Loucy (cell line): Measurements from ENCODE around the gene VAV2.

Experiments used
- H2AFZ ChIP-seq: fragments of 200-600 bp; sonication (generic); 2 replicates; pipeline ENCODE4 v1.6.0; 2016; ENCODE audit warnings: antibody characterized with exemption, mild to moderate bottlenecking, low read length, moderate library complexity
- H3F3A ChIP-seq: fragments of 200-600 bp; 2 replicates; pipeline ENCODE4 v1.6.0; 2016; ENCODE audit warnings: antibody characterized with exemption, low read depth, mild to moderate bottlenecking
- H3K27me3 ChIP-seq: fragments of 200-600 bp; sonication (generic); 2 replicates; pipeline ENCODE4 v1.6.1; 2014; ENCODE audit warnings: low read length, mild to moderate bottlenecking; ENCODE audit not compliant: insufficient read depth, poor library complexity, severe bottlenecking
- H3K36me3 ChIP-seq: fragments of 200-600 bp; sonication (generic); 2 replicates; pipeline ENCODE4 v1.6.1; 2016; ENCODE audit warnings: low read length; ENCODE audit not compliant: insufficient read depth
- H3K4me1 ChIP-seq: fragments of 200-600 bp; sonication (generic); 2 replicates; pipeline ENCODE4 v1.5.1; 2014; ENCODE audit warnings: low read length, mild to moderate bottlenecking; ENCODE audit not compliant: insufficient read depth, poor library complexity, severe bottlenecking
- H3K4me2 ChIP-seq: fragments of 200-600 bp; sonication (generic); 2 replicates; pipeline ENCODE4 v1.6.0; 2014; ENCODE audit warnings: antibody characterized with exemption, low read length, low read depth, mild to moderate bottlenecking; ENCODE audit not compliant: poor library complexity, severe bottlenecking
- H3K4me3 ChIP-seq: fragments of 200-600 bp; sonication (generic); 2 replicates; pipeline ENCODE4 v1.5.1; 2014; ENCODE audit warnings: low read length, mild to moderate bottlenecking, mixed read lengths; ENCODE audit not compliant: poor library complexity, severe bottlenecking
- H3K79me2 ChIP-seq: fragments of 200-600 bp; sonication (generic); 2 replicates; pipeline ENCODE4 v1.6.1; 2014; ENCODE audit warnings: low read length; ENCODE audit not compliant: insufficient read depth
- H3K9ac ChIP-seq: fragments of 200-600 bp; sonication (generic); 2 replicates; pipeline ENCODE4 v1.6.0; 2014; ENCODE audit warnings: mild to moderate bottlenecking, low read depth, low read length, moderate library complexity; ENCODE audit not compliant: poor library complexity, severe bottlenecking
- H3K9me2 ChIP-seq: fragments of 200-600 bp; sonication (generic); replicated peaks from 2 replicates; pipeline ENCODE4 v1.6.1; 2016; ENCODE audit warnings: low read depth, low read length, mixed read lengths
- H3K9me3 ChIP-seq: fragments of 200-600 bp; sonication (generic); 2 replicates; pipeline ENCODE4 v1.6.1; 2014; ENCODE audit warnings: mild to moderate bottlenecking, antibody characterized with exemption, low read length, low read depth; ENCODE audit not compliant: insufficient read depth
- H4K20me1 ChIP-seq: fragments of 200-600 bp; sonication (generic); 2 replicates; pipeline ENCODE4 v1.6.0; 2014; ENCODE audit warnings: antibody characterized with exemption, low read length, mild to moderate bottlenecking; ENCODE audit not compliant: insufficient read depth, poor library complexity, severe bottlenecking
- CTCF ChIP-seq: fragments of 200-600 bp; sonication (generic); conservative IDR thresholded peaks from 2 replicates; pipeline ENCODE4 v1.5.1; 2014; ENCODE audit warnings: mild to moderate bottlenecking, antibody characterized with exemption, low read length
- EZH2phosphoT487 ChIP-seq: fragments of 200-600 bp; IDR thresholded peaks from 2 replicates; pipeline ENCODE4 v1.6.1; 2018; ENCODE audit warnings: antibody characterized with exemption, mild to moderate bottlenecking, moderate library complexity, borderline replicate concordance

Gene VAV2

GRCh38 chr9:133814586-133815208, 177.4 kb downstream of the VAV2 start:
- no peaks in the 10 kb centered on the region for H3F3A ChIP-seq
- H4K20me1 ChIP-seq = no peaks in the 10 kb centered on the region
- no peaks in the 10 kb centered on the region for H3K9me2 ChIP-seq
- no peaks in the 10 kb centered on the region for H3K36me3 ChIP-seq
- H3K79me2 ChIP-seq = no peaks in the 10 kb centered on the region
- H3K4me2 ChIP-seq = no peak overlapping the region
- no peak overlapping the region for H3K4me3 ChIP-seq
- H2AFZ ChIP-seq = no peak overlapping the region
- no peak overlapping the region for H3K9ac ChIP-seq
- no peaks in the 10 kb centered on the region for H3K9me3 ChIP-seq
- H3K27me3 ChIP-seq = no peaks in the 10 kb centered on the region
- H3K4me1 ChIP-seq = no peaks in the 10 kb centered on the region
- TF ChIP-seq CTCF (no peak), EZH2phosphoT487 (no peak)

GRCh38 chr9:133813749-133814585, 178.2 kb downstream of the VAV2 start:
- no peaks in the 10 kb centered on the region for H3K9me2 ChIP-seq
- H3F3A ChIP-seq = no peaks in the 10 kb centered on the region
- H3K9me3 ChIP-seq = no peaks in the 10 kb centered on the region
- no peak overlapping the region for H2AFZ ChIP-seq
- no peaks in the 10 kb centered on the region for H3K79me2 ChIP-seq
- no peaks in the 10 kb centered on the region for H3K27me3 ChIP-seq
- no peak overlapping the region for H3K4me2 ChIP-seq
- H4K20me1 ChIP-seq = no peaks in the 10 kb centered on the region
- H3K4me1 ChIP-seq = no peaks in the 10 kb centered on the region
- no peak overlapping the region for H3K9ac ChIP-seq
- H3K4me3 ChIP-seq = no peak overlapping the region
- TF ChIP-seq EZH2phosphoT487 (no peak), CTCF (no peak)
- H3K36me3 ChIP-seq = no peaks in the 10 kb centered on the region

- no peaks in the 10 kb centered on the region for H3K9me3 ChIP-seq
- no peak overlapping the region for H3K9ac ChIP-seq
- TF ChIP-seq EZH2phosphoT487 (no peak), CTCF (no peak)
- H3K4me3 ChIP-seq = no peak overlapping the region
- no peaks in the 10 kb centered on the region for H3K27me3 ChIP-seq
- H3K79me2 ChIP-seq = no peaks in the 10 kb centered on the region
- no peak overlapping the region for H3K4me2 ChIP-seq
- H3K4me1 ChIP-seq = no peaks in the 10 kb centered on the region
- H3F3A ChIP-seq = no peaks in the 10 kb centered on the region
- H4K20me1 ChIP-seq = no peaks in the 10 kb centered on the region
- no peak overlapping the region for H2AFZ ChIP-seq
- H3K36me3 ChIP-seq = no peaks in the 10 kb centered on the region
- no peaks in the 10 kb centered on the region for H3K9me2 ChIP-seq
Observed at GRCh38 chr9:133812941-133813748, 179.0 kb downstream of the VAV2 start.
